Adrenal gland (tissue), 12 donors: ENCODE measurements around the gene RBM15B. TPM values are rescaled to one million over a fixed set of nuclear protein-coding genes. Genes with fewer than 3 reads are reported as not detected.

Experiments
- DNase-seq, 7 donors: peaks; one replicate each; pipeline ENCODE4 v3.0.0-alpha.2; 2019 to 2020
- H3K27ac ChIP-seq, 5 donors: fragments of 200-600 bp; sonication (generic) in 4 of 5; 1 replicate in 3 of 5; 2 replicates in 2 of 5; pipeline versions ENCODE4 v1.5.1 to v1.8.0; 2016 to 2020; ENCODE audit warnings: mild to moderate bottlenecking in 1 of 5
- H3K27me3 ChIP-seq: fragments of 200-600 bp; 2 replicates; pipeline ENCODE4 v1.8.0; 2021
- H3K36me3 ChIP-seq, 2 donors: fragments of 200-600 bp; replicated peaks in 1 of 2; 1 replicate in 1 of 2; 2 replicates in 1 of 2; pipeline versions ENCODE4 v1.5.1 to v1.8.0; 2018 to 2022
- H3K4me1 ChIP-seq, 2 donors: fragments of 200-600 bp; replicated peaks in 1 of 2; 1 replicate in 1 of 2; 2 replicates in 1 of 2; pipeline versions ENCODE4 v1.5.1 to v1.8.0; 2018 to 2021
- H3K4me3 ChIP-seq, 4 donors: fragments of 200-600 bp; sonication (generic) in 3 of 4; one replicate each; pipeline ENCODE4 v1.5.1; 2016 to 2018
- H3K9me3 ChIP-seq, 3 donors: fragments of 200-600 bp; sonication (generic) in 1 of 3; replicated peaks in 1 of 3; 1 replicate in 2 of 3; 2 replicates in 1 of 3; pipeline versions ENCODE4 v1.5.1 to v1.8.0; 2016 to 2021
- POLR2A ChIP-seq, 2 donors: fragments of 450-650 bp; IDR thresholded peaks; one replicate each; pipeline ENCODE4 v1.6.1; 2017; ENCODE audit warnings: antibody characterized with exemption in 2 of 2, mild to moderate bottlenecking in 2 of 2, moderate library complexity in 1 of 2
- WGBS, 4 donors: extraction: QIAGEN DNeasy Blood & Tissue Kit in 2 of 4; methylation state at CpG; one replicate each; pipeline versions ENCODE4 v1.1.5 to v1.1.7; 2013 to 2017; 5-methylcytosine and 5-hydroxymethylcytosine counted together
- intact Hi-C, 2 donors: fragments of 100-400 bp; cut with DNase I; formaldehyde crosslinking; loops; one replicate each; pipeline versions ENCODE4 v1.14.1 to v1.15.0; 2022 to 2023
- polyA plus RNA-seq, 3 donors: library from polyadenylated mRNA; stranded (reverse); fragments of 200-250 nt in 2 of 3; fragments of 350-450 nt in 1 of 3; fragmentation: Illumina TruSeq in 1 of 3; extraction: RNeasy Lipid Tissue Mini Kit (QIAGEN cat#74804) in 1 of 3; gene quantifications; one replicate each; pipeline ENCODE4 v1.2.3, GENCODE V29; 2013 to 2014
- total RNA-seq, 9 donors: library from RNA; depleted of rRNA in 4 of 9; stranded (reverse); fragments of >200 nt in 4 of 9; fragments of 120-200 nt in 1 of 9; fragmentation: NEBNext Ultra II Directional in 1 of 9; extraction: Animal tissue kit (Norgen Biotek cat#: 25700) in 1 of 9; gene quantifications; one replicate each; pipeline versions ENCODE4 v1.1.0 to v1.2.4, GENCODE V29; 2013 to 2023
- TF ChIP-seq, protein P1 (sequence below), 6 experiments: fragments of 450-650 bp in 4 of 6; fragments of 200-600 bp in 2 of 6; sonication (generic) in 1 of 6; IDR thresholded peaks; 1 replicate in 5 of 6; 2 replicates in 1 of 6; pipeline versions ENCODE4 v1.5.1 to v1.8.0; 2016 to 2021; ENCODE audit warnings: antibody characterized with exemption in 6 of 6, mild to moderate bottlenecking in 2 of 6, moderate library complexity in 1 of 6
- donor health status: healthy with polysubstance abuse.
- donor health status: Bipolar disorder and iron deficiency.
- donor health status: DM: yes; HTN: yes; CAD: no.
- donor health status: DM: no; HTN: no; CAD: no.
- donor health status: DM: no; HTN: no; CAD: no.
- donor health status: DM: yes; HTN: yes; CAD: no.

RBM15B gene
- total and polyA plus RNA-seq, 12 donors = 8.0 to 36.6 (median 24.4) TPM

DNA sequence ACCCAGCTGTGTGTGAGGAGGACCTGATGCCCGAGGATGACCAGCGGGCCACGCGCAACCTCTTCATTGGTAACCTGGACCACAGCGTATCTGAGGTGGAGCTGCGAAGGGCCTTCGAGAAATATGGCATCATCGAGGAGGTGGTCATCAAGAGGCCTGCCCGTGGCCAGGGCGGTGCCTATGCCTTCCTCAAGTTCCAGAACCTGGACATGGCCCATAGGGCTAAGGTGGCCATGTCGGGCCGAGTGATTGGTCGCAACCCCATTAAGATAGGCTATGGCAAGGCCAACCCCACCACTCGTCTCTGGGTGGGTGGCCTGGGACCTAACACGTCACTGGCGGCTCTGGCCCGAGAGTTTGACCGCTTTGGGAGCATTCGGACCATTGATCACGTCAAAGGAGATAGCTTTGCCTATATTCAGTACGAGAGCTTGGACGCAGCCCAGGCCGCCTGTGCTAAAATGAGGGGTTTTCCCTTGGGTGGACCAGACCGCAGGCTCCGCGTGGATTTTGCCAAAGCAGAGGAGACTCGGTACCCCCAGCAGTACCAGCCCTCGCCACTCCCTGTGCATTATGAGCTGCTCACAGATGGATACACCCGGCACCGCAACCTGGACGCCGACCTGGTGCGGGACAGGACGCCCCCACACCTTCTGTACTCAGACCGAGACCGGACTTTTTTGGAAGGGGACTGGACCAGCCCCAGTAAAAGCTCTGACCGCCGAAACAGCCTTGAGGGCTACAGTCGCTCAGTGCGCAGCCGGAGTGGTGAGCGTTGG is 1.5 kb downstream of the RBM15B start:
- WGBS, 4 donors = 92 to 95% (median 93%) methylated on average over 13 to 42 of the region's 42 CpGs
- peaks cover 0 to 66% of the 10 kb centered on the region in 2 donors for H3K36me3 ChIP-seq

DNA sequence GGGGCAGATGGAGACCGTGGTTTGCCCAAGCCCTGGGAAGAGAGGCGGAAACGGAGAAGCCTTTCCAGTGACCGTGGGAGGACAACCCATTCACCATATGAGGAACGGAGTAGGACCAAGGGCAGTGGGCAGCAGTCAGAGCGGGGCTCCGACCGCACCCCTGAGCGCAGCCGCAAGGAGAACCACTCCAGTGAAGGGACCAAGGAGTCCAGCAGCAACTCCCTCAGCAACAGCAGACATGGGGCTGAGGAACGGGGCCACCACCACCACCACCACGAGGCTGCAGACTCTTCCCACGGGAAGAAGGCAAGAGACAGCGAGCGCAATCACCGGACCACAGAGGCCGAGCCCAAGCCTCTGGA is 2.0 kb downstream of the RBM15B start:
- WGBS, 4 donors = 96 to 98% (median 97%) methylated on average over 12 to 17 of the region's 17 CpGs
- H3K36me3 ChIP-seq = peaks cover 0 to 66% of the 10 kb centered on the region in 2 donors
- no peak overlapping the region for H3K27ac ChIP-seq
- DNase-seq = peak in 1 of 7 donors; percentile 52
- no peaks in the 10 kb centered on the region for H3K9me3 ChIP-seq
- H3K4me1 ChIP-seq = peaks cover 14 to 55% of the 10 kb centered on the region in 2 donors
- no peak overlapping the region for H3K4me3 ChIP-seq
- intact Hi-C loops = loop anchor here in 1 of 2 donors (10.0 kb wide), 2 partner anchors 102 to 282 kb away; partner anchors contain the start of gene TEX264
- no peaks in the 10 kb centered on the region for H3K27me3 ChIP-seq
- no peak for TF ChIP-seq POLR2A (IDR thresholded peaks at IDR 0.05)
- TF ChIP-seq, protein P1, sequence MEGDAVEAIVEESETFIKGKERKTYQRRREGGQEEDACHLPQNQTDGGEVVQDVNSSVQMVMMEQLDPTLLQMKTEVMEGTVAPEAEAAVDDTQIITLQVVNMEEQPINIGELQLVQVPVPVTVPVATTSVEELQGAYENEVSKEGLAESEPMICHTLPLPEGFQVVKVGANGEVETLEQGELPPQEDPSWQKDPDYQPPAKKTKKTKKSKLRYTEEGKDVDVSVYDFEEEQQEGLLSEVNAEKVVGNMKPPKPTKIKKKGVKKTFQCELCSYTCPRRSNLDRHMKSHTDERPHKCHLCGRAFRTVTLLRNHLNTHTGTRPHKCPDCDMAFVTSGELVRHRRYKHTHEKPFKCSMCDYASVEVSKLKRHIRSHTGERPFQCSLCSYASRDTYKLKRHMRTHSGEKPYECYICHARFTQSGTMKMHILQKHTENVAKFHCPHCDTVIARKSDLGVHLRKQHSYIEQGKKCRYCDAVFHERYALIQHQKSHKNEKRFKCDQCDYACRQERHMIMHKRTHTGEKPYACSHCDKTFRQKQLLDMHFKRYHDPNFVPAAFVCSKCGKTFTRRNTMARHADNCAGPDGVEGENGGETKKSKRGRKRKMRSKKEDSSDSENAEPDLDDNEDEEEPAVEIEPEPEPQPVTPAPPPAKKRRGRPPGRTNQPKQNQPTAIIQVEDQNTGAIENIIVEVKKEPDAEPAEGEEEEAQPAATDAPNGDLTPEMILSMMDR (IDR thresholded peaks at IDR 0.05) = no peak

More for the DNA sequence above, 1.5 kb downstream of the RBM15B start:
- Histone ChIP-seq H3K9me3 (no peaks in the 10 kb centered on the region), H3K27me3 (no peaks in the 10 kb centered on the region), H3K27ac (peak overlapping the region in 4 of 5 donors; percentile 80 to 97 (median 87)), H3K4me3 (peak overlapping the region in 2 of 4 donors; percentile 57 to 99), H3K4me1 (peaks cover 14 to 60% of the 10 kb centered on the region in 2 donors)
- TF ChIP-seq, protein P1 (IDR thresholded peaks at IDR 0.05) = no peak
- no peak for TF ChIP-seq POLR2A (IDR thresholded peaks at IDR 0.05)
- intact Hi-C loops = loop anchor here in 1 of 2 donors (10.0 kb wide), 2 partner anchors 102 to 282 kb away; partner anchors contain the start of gene TEX264
- peak in 4 of 7 donors; percentile 28 to 65 (median 42) for DNase-seq

DNA sequence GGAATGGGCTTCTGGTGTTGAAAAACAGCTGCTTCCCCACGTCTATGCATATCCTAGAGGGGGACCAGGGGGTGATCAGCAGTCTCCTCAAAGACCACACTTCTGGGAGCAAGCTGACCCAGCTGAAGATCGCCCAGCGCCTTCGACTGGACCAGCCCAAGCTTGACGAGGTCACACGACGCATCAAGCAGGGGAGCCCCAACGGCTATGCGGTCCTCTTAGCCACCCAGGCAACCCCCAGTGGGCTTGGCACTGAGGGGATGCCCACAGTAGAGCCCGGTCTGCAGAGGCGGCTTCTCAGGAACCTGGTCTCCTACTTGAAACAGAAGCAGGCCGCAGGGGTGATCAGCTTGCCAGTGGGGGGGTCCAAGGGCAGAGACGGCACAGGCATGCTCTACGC is 2.5 kb downstream of the RBM15B start:
- Histone ChIP-seq H3K4me3 (no peak overlapping the region), H3K27ac (no peak overlapping the region), H3K9me3 (no peaks in the 10 kb centered on the region), H3K36me3 (peaks cover 0 to 66% of the 10 kb centered on the region in 2 donors), H3K27me3 (no peaks in the 10 kb centered on the region), H3K4me1 (peaks cover 14 to 53% of the 10 kb centered on the region in 2 donors)
- intact Hi-C loops = loop anchor here in 1 of 2 donors (10.0 kb wide), 2 partner anchors 101 to 281 kb away; partner anchors contain the start of gene TEX264
- no peak for TF ChIP-seq POLR2A (IDR thresholded peaks at IDR 0.05)
- TF ChIP-seq, protein P1 (IDR thresholded peaks at IDR 0.05) = no peak
- 86 to 95% (median 93%) methylated on average over 6 to 14 of the region's 14 CpGs for WGBS, 4 donors
- DNase-seq = peak in 1 of 7 donors; percentile 53

DNA sequence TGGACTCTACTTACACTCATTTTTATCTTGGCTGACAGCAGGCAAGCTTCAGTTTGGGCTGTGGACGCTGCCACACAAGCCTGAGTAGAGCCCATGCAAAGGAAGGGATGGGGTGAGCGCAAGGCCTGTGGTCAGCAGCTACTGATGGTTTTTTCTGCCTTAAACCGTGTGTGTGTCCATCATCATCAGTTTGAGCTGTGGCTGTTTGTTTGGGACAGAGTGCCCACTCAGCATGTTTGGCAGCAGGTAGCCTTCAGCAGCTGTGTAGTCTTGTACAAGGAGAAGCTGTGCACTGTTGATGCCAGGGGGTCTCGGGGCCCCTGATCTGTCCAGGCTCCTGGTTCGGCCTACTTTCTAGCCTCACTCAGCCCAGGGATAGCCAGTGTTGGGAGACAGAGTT is 3.5 kb downstream of the RBM15B start:
- H3K9me3 ChIP-seq = no peaks in the 10 kb centered on the region
- intact Hi-C loops = loop anchor here in 1 of 2 donors (10.0 kb wide), 2 partner anchors 100 to 280 kb away; partner anchors contain the start of gene TEX264
- H3K27me3 ChIP-seq = no peaks in the 10 kb centered on the region
- TF ChIP-seq, protein P1 (IDR thresholded peaks at IDR 0.05) = no peak
- TF ChIP-seq POLR2A (IDR thresholded peaks at IDR 0.05) = no peak
- H3K27ac ChIP-seq = no peak overlapping the region
- peaks cover 0 to 61% of the 10 kb centered on the region in 2 donors for H3K36me3 ChIP-seq
- no peak overlapping the region for H3K4me3 ChIP-seq
- peaks cover 14 to 53% of the 10 kb centered on the region in 2 donors for H3K4me1 ChIP-seq
- 91 to 93% (median 91%) methylated on average over 4 to 5 of the region's 5 CpGs for WGBS, 4 donors
- DNase-seq = peak in 1 of 7 donors; percentile 53
